ENCODE results near the gene SAMD11. TPM values are rescaled to one million over a fixed set of nuclear protein-coding genes. Genes with fewer than 3 reads are reported as not detected.
A peak's percentile ranks its signal among the peaks of the same experiment; 100 is the strongest.

SAMD11 gene
- total RNA-seq, 1 donor from 2014 or later: not detected

- ATAC-seq (ENCODE audit: low read depth): no peak
- Mint-ChIP-seq H3K36me3 (ENCODE audit: low read depth) (peaks cover 2% of the 10 kb centered on the region), H3K9me3 (no peaks in the 10 kb centered on the region), H3K27me3 (peaks cover 32% of the 10 kb centered on the region), H3K4me3 (peak overlapping the region; percentile 44), H3K4me1 (peaks cover 9% of the 10 kb centered on the region), H3K27ac (no peak overlapping the region)
- ChIA-PET CTCF (interaction anchor here (0.7 kb wide), 1 partner anchor 12 kb away, joined by 3 read pairs; no protein-coding TSS in a partner anchor), POLR2A (interaction anchor here (1.5 kb wide), 1 partner anchor 17 kb away, joined by 5 read pairs; no protein-coding TSS in a partner anchor)
- intact Hi-C loops (cut with micrococcal nuclease): loop anchor here (5.0 kb wide), 1 partner anchor 32 kb away; no protein-coding TSS in a partner anchor
- no peak for DNase-seq
- TF ChIP-seq CTCF (IDR thresholded peaks at IDR 0.05): no peak
Observed at GRCh38 chr1:939511-940106, 15.9 kb downstream of the SAMD11 start.

GRCh38 chr1:940107-941014 lies 16.6 kb downstream of the SAMD11 start:
- peaks cover 11% of the 10 kb centered on the region for H3K4me1 Mint-ChIP-seq
- ChIA-PET CTCF (interaction anchor here (0.7 to 1.3 kb wide), 3 partner anchors 11 to 39 kb away, joined by 3 read pairs; partner anchors contain the start of gene NOC2L), POLR2A (interaction anchor here (0.6 to 1.5 kb wide), 3 partner anchors 16 to 968 kb away, joined by 3 to 7 read pairs (median 5); partner anchors contain the start of gene AURKAIP1)
- DNase-seq: peak; percentile 46
- H3K9me3 Mint-ChIP-seq: no peaks in the 10 kb centered on the region
- ATAC-seq (ENCODE audit: low read depth): peak; percentile 29
- H3K27me3 Mint-ChIP-seq: peaks cover 26% of the 10 kb centered on the region
- no peak for TF ChIP-seq CTCF (IDR thresholded peaks at IDR 0.05)
- no peak overlapping the region for H3K27ac Mint-ChIP-seq
- intact Hi-C loops (cut with micrococcal nuclease): loop anchor here (5.0 kb wide), 1 partner anchor 33 kb away; no protein-coding TSS in a partner anchor
- H3K4me3 Mint-ChIP-seq: peak overlapping the region; percentile 80
- peaks cover 8% of the 10 kb centered on the region for H3K36me3 Mint-ChIP-seq (ENCODE audit: low read depth)

- ATAC-seq (ENCODE audit: low read depth) (no peak), DNase-seq (no peak)
- H3K36me3 Mint-ChIP-seq (ENCODE audit: low read depth): peaks cover 15% of the 10 kb centered on the region
- ChIA-PET CTCF (interaction anchor here (1.0 to 1.3 kb wide), 2 partner anchors 17 to 39 kb away, joined by 3 read pairs; partner anchors contain the start of gene NOC2L), POLR2A (interaction anchor here (0.5 to 1.5 kb wide), 3 partner anchors 15 to 564 kb away, joined by 3 to 5 read pairs (median 4); partner anchors contain the start of gene AURKAIP1)
- peaks cover 21% of the 10 kb centered on the region for H3K27me3 Mint-ChIP-seq
- H3K27ac Mint-ChIP-seq: no peak overlapping the region
- intact Hi-C loops (cut with micrococcal nuclease): loop anchor here (5.0 kb wide), 1 partner anchor 34 kb away; no protein-coding TSS in a partner anchor
- peaks cover 11% of the 10 kb centered on the region for H3K4me1 Mint-ChIP-seq
- TF ChIP-seq CTCF (IDR thresholded peaks at IDR 0.05): no peak
- H3K4me3 Mint-ChIP-seq: peak overlapping the region; percentile 80
- H3K9me3 Mint-ChIP-seq: no peaks in the 10 kb centered on the region
Observed at GRCh38 chr1:941015-941587, 17.4 kb downstream of the SAMD11 start.

- ChIA-PET CTCF (no interaction called here), POLR2A (interaction anchor here (0.5 to 1.2 kb wide), 5 partner anchors 25 to 563 kb away, joined by 3 to 6 read pairs (median 4); partner anchors contain the start of genes AURKAIP1 and PLEKHN1)
- Mint-ChIP-seq H3K9me3 (no peaks in the 10 kb centered on the region), H3K4me1 (peaks cover 11% of the 10 kb centered on the region), H3K36me3 (ENCODE audit: low read depth) (peaks cover 19% of the 10 kb centered on the region), H3K4me3 (peak overlapping the region; percentile 80), H3K27ac (no peak overlapping the region), H3K27me3 (peaks cover 19% of the 10 kb centered on the region)
- intact Hi-C loops (cut with micrococcal nuclease): loop anchor here (5.0 kb wide), 1 partner anchor 34 kb away; no protein-coding TSS in a partner anchor
- no peak for TF ChIP-seq CTCF (IDR thresholded peaks at IDR 0.05)
- ATAC-seq (ENCODE audit: low read depth) (peak; percentile 33), DNase-seq (peak; percentile 41)
Observed at GRCh38 chr1:941588-942383, 18.1 kb downstream of the SAMD11 start.
